Measurements from ENCODE around the gene C2CD3. TPM values are rescaled to one million over a fixed set of nuclear protein-coding genes. Genes with fewer than 3 reads are reported as not detected.

C2CD3 gene
- total RNA-seq, 1 donor from 2014 or later = 12.2 TPM

- DNase-seq (ENCODE audit: low read depth) = no peak
- H3K27me3 ChIP-seq (ENCODE audit: control insufficient read depth, insufficient read depth, low read length) = no peaks in the 10 kb centered on the region
- TF ChIP-seq, protein P1, sequence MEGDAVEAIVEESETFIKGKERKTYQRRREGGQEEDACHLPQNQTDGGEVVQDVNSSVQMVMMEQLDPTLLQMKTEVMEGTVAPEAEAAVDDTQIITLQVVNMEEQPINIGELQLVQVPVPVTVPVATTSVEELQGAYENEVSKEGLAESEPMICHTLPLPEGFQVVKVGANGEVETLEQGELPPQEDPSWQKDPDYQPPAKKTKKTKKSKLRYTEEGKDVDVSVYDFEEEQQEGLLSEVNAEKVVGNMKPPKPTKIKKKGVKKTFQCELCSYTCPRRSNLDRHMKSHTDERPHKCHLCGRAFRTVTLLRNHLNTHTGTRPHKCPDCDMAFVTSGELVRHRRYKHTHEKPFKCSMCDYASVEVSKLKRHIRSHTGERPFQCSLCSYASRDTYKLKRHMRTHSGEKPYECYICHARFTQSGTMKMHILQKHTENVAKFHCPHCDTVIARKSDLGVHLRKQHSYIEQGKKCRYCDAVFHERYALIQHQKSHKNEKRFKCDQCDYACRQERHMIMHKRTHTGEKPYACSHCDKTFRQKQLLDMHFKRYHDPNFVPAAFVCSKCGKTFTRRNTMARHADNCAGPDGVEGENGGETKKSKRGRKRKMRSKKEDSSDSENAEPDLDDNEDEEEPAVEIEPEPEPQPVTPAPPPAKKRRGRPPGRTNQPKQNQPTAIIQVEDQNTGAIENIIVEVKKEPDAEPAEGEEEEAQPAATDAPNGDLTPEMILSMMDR (IDR thresholded peaks at IDR 0.05; ENCODE audit: insufficient read depth, low read length, poor library complexity, severe bottlenecking) = no peak
- H3K4me3 ChIP-seq (ENCODE audit: low read depth, low read length) = no peak overlapping the region
- no peaks in the 10 kb centered on the region for H3K36me3 ChIP-seq (ENCODE audit: control insufficient read depth, insufficient read depth, low read length)
These were observed 68.5 kb downstream of the C2CD3 start for GRCh38 chr11:74102321-74102720.

GRCh38 chr11:74100735-74101134 lies 70.1 kb downstream of the C2CD3 start:
- TF ChIP-seq, protein P1 (IDR thresholded peaks at IDR 0.05; ENCODE audit: insufficient read depth, low read length, poor library complexity, severe bottlenecking) = no peak
- Histone ChIP-seq H3K27me3 (ENCODE audit: control insufficient read depth, insufficient read depth, low read length) (no peaks in the 10 kb centered on the region), H3K36me3 (ENCODE audit: control insufficient read depth, insufficient read depth, low read length) (no peaks in the 10 kb centered on the region), H3K4me3 (ENCODE audit: low read depth, low read length) (no peak overlapping the region)
- no peak for DNase-seq (ENCODE audit: low read depth)

GRCh38 chr11:74100231-74100630 lies 70.6 kb downstream of the C2CD3 start:
- DNase-seq (ENCODE audit: low read depth) = no peak
- no peaks in the 10 kb centered on the region for H3K27me3 ChIP-seq (ENCODE audit: control insufficient read depth, insufficient read depth, low read length)
- TF ChIP-seq, protein P1 (IDR thresholded peaks at IDR 0.05; ENCODE audit: insufficient read depth, low read length, poor library complexity, severe bottlenecking) = no peak
- H3K36me3 ChIP-seq (ENCODE audit: control insufficient read depth, insufficient read depth, low read length) = no peaks in the 10 kb centered on the region
- no peak overlapping the region for H3K4me3 ChIP-seq (ENCODE audit: low read depth, low read length)

- Histone ChIP-seq H3K4me3 (ENCODE audit: low read depth, low read length) (no peak overlapping the region), H3K27me3 (ENCODE audit: control insufficient read depth, insufficient read depth, low read length) (no peaks in the 10 kb centered on the region), H3K36me3 (ENCODE audit: control insufficient read depth, insufficient read depth, low read length) (peaks cover 1% of the 10 kb centered on the region)
- TF ChIP-seq, protein P1 (IDR thresholded peaks at IDR 0.05; ENCODE audit: insufficient read depth, low read length, poor library complexity, severe bottlenecking) = no peak
- DNase-seq (ENCODE audit: low read depth) = no peak
These were observed 73.0 kb downstream of the C2CD3 start for GRCh38 chr11:74097686-74098237.

- no peak for DNase-seq (ENCODE audit: low read depth)
- Histone ChIP-seq H3K36me3 (ENCODE audit: control insufficient read depth, insufficient read depth, low read length) (peaks cover 1% of the 10 kb centered on the region), H3K4me3 (ENCODE audit: low read depth, low read length) (no peak overlapping the region), H3K27me3 (ENCODE audit: control insufficient read depth, insufficient read depth, low read length) (no peaks in the 10 kb centered on the region)
- TF ChIP-seq, protein P1 (IDR thresholded peaks at IDR 0.05; ENCODE audit: insufficient read depth, low read length, poor library complexity, severe bottlenecking) = no peak
These were observed 76.4 kb downstream of the C2CD3 start for GRCh38 chr11:74094393-74094792.

DNA sequence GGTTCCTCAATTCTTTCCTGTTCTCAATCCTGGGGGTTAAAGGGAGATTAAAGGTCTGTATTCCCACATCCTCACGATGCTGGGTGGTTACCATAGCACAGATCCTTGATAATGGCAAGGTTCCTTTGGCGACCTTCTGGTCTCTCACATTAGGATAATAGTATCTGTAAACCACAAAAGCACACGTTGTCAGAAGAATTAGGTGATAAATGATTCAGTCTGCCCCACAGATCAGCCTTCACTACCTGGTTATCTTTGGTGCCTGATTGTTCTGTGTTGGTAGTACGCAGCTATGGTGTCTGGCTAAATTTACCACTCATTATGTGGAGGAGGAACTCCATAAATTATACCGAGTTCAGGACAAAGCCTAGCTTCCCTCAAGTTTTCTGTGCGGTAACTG lies 78.4 kb downstream of the C2CD3 start:
- DNase-seq (ENCODE audit: low read depth) = no peak
- Histone ChIP-seq H3K36me3 (ENCODE audit: control insufficient read depth, insufficient read depth, low read length) (peaks cover 1% of the 10 kb centered on the region), H3K27me3 (ENCODE audit: control insufficient read depth, insufficient read depth, low read length) (no peaks in the 10 kb centered on the region), H3K4me3 (ENCODE audit: low read depth, low read length) (no peak overlapping the region)
- TF ChIP-seq, protein P1 (IDR thresholded peaks at IDR 0.05; ENCODE audit: insufficient read depth, low read length, poor library complexity, severe bottlenecking) = no peak
